ENCODE results near the gene SAMD14.

DNA sequence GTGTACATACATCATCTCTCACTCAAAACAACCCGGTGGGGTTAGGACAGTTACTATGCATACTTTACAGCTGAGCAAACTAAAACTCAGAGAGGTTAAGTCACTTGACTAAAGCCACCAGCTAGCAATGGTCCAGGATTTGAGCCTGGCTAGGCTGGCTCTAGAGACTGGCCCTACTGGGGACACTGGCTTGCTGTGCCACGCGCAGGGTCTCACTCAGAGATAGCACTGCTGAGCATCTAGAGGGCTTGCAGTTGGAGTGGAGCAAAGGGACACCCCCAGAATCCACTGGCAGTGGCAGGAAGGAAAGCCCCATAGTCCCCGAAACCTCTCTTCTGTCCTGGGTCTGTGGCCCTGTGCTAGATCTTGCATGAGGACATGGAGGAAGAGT, 11.1 kb downstream of the SAMD14 start:
- TF ChIP-seq, protein P1, sequence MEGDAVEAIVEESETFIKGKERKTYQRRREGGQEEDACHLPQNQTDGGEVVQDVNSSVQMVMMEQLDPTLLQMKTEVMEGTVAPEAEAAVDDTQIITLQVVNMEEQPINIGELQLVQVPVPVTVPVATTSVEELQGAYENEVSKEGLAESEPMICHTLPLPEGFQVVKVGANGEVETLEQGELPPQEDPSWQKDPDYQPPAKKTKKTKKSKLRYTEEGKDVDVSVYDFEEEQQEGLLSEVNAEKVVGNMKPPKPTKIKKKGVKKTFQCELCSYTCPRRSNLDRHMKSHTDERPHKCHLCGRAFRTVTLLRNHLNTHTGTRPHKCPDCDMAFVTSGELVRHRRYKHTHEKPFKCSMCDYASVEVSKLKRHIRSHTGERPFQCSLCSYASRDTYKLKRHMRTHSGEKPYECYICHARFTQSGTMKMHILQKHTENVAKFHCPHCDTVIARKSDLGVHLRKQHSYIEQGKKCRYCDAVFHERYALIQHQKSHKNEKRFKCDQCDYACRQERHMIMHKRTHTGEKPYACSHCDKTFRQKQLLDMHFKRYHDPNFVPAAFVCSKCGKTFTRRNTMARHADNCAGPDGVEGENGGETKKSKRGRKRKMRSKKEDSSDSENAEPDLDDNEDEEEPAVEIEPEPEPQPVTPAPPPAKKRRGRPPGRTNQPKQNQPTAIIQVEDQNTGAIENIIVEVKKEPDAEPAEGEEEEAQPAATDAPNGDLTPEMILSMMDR (IDR thresholded peaks at IDR 0.05), result no peak
- TF ChIP-seq FOSL2 (IDR thresholded peaks at IDR 0.05) (no peak), FOSL2 (CRISPR knock-in tag; IDR thresholded peaks at IDR 0.05) (no peak), POLR2A (IDR thresholded peaks at IDR 0.05; ENCODE audit: low read length) (no peak), CEBPB (IDR thresholded peaks at IDR 0.05) (no peak), ESRRA (IDR thresholded peaks at IDR 0.05; ENCODE audit: borderline replicate concordance, low read length) (no peak), KDM5A (IDR thresholded peaks at IDR 0.05) (no peak), KDM1A (IDR thresholded peaks at IDR 0.05; ENCODE audit: low read depth) (no peak), FOSB (CRISPR knock-in tag; IDR thresholded peaks at IDR 0.05) (no peak), NPAS2 (CRISPR knock-in tag; IDR thresholded peaks at IDR 0.05; ENCODE audit: borderline replicate concordance) (no peak), ZNF302 (CRISPR knock-in tag; IDR thresholded peaks at IDR 0.05) (no peak), PBX3 (IDR thresholded peaks at IDR 0.05) (no peak), HOXB5 (CRISPR knock-in tag; IDR thresholded peaks at IDR 0.05) (no peak)
- TF ChIP-seq, protein P2, sequence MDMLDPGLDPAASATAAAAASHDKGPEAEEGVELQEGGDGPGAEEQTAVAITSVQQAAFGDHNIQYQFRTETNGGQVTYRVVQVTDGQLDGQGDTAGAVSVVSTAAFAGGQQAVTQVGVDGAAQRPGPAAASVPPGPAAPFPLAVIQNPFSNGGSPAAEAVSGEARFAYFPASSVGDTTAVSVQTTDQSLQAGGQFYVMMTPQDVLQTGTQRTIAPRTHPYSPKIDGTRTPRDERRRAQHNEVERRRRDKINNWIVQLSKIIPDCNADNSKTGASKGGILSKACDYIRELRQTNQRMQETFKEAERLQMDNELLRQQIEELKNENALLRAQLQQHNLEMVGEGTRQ (IDR thresholded peaks at IDR 0.05), result no peak

Measured in A549 (cell line).